GM19372 (cell line): ENCODE measurements around the gene GLOD4.

Source experiments
- ATAC-seq: cut with Tn5 transposase; IDR thresholded peaks from one replicate; pipeline ENCODE4 v1.9.1; 2021; ENCODE audit warnings: mild to moderate bottlenecking, low read depth, moderate library complexity; ENCODE audit not compliant: unreplicated experiment

GLOD4 gene

GRCh38 chr17:745406-745805 lies 36.7 kb downstream of the GLOD4 start:
- ATAC-seq: no peak

GRCh38 chr17:744937-745336 lies 37.1 kb downstream of the GLOD4 start:
- no peak for ATAC-seq

- no peak for ATAC-seq
These were observed 38.9 kb downstream of the GLOD4 start for GRCh38 chr17:743139-743538.

- ATAC-seq: no peak
These were observed 39.8 kb downstream of the GLOD4 start for GRCh38 chr17:742147-742793.

GRCh38 chr17:740240-741017 lies 41.7 kb downstream of the GLOD4 start:
- ATAC-seq: peak; percentile 78

- ATAC-seq: no peak
These were observed 44.4 kb downstream of the GLOD4 start for GRCh38 chr17:737561-738113.

- no peak for ATAC-seq
These were observed 48.3 kb downstream of the GLOD4 start for GRCh38 chr17:733743-734142.

GRCh38 chr17:732902-733720 lies 49.0 kb downstream of the GLOD4 start:
- peak; percentile 35 for ATAC-seq

GRCh38 chr17:732067-732901 lies 49.8 kb downstream of the GLOD4 start, which contains the start of gene TLCD3A:
Gene TLCD3A (plus strand): TSS chr17:732596. CDS start chr17:732648, 52 bp downstream.
- ATAC-seq: peak; percentile 59

GRCh38 chr17:731644-732066 lies 50.4 kb downstream of the GLOD4 start:
- ATAC-seq: no peak

- no peak for ATAC-seq
These were observed 53.2 kb downstream of the GLOD4 start for GRCh38 chr17:728911-729310.

- no peak for ATAC-seq
These were observed 55.7 kb downstream of the GLOD4 start for GRCh38 chr17:726271-726919.

- no peak for ATAC-seq
These were observed 56.3 kb downstream of the GLOD4 start for GRCh38 chr17:725746-726145.

GRCh38 chr17:725084-725483 lies 57.0 kb downstream of the GLOD4 start:
- no peak for ATAC-seq

GRCh38 chr17:721540-721937 lies 60.5 kb downstream of the GLOD4 start:
- no peak for ATAC-seq

- ATAC-seq: no peak
These were observed 61.2 kb downstream of the GLOD4 start for GRCh38 chr17:720706-721539.

GRCh38 chr17:718075-718474 lies 64.0 kb downstream of the GLOD4 start:
- no peak for ATAC-seq
